HG03039 (cell line): Measurements from ENCODE around the gene NDUFA7.
"Not testable (repeated sequence)": the region's sequence is repeated elsewhere in the genome, so short reads cannot be mapped to it uniquely, and the experiment has no call there.

Source experiments
- ATAC-seq: cut with Tn5 transposase; IDR thresholded peaks from one replicate; pipeline ENCODE4 v1.9.1; 2021; ENCODE audit warnings: mild to moderate bottlenecking, moderate library complexity; ENCODE audit not compliant: unreplicated experiment

The NDUFA7 gene

GRCh38 chr19:8320564-8321066, 560 bp downstream of the NDUFA7 start:
- ATAC-seq: peak; percentile 11

DNA sequence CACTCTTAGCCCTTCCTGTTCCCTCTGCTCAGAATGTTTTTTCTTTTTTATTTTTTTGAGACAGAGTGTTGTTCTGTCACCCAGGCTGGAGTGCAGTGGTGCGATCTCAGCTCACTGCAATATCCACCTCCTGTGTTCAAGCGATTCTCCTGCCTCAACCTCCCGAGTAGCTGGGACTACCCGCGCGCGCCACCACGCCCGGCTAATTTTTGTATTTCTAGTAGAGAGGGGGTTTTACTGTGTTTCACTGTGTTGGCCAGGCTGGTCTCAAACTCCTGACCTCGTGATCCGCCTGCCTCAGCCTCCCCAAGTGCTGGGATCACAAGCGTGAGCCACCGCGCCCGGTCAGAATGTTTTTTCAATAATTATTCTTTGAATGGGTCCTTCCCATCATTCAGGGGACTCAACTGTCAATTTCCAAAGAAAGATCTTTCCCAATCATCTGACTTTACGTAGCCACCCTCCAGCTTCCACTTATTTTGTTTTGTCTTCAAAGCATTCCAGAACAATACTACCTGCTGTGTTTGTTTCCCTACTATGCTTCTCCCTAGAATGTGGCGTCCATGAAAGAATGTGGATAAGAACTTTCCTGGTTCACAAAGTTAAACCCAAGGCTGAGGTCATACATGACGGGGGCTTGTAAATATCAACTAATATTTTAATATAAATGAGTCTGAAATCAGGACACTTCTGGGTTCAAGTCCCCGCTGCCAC, 1.2 kb downstream of the NDUFA7 start:
- ATAC-seq: no peak

- ATAC-seq: not testable (repeated sequence)
Observed at GRCh38 chr19:8318835-8319234, 2.3 kb downstream of the NDUFA7 start.

GRCh38 chr19:8316351-8317125, 4.6 kb downstream of the NDUFA7 start:
- no peak for ATAC-seq

DNA sequence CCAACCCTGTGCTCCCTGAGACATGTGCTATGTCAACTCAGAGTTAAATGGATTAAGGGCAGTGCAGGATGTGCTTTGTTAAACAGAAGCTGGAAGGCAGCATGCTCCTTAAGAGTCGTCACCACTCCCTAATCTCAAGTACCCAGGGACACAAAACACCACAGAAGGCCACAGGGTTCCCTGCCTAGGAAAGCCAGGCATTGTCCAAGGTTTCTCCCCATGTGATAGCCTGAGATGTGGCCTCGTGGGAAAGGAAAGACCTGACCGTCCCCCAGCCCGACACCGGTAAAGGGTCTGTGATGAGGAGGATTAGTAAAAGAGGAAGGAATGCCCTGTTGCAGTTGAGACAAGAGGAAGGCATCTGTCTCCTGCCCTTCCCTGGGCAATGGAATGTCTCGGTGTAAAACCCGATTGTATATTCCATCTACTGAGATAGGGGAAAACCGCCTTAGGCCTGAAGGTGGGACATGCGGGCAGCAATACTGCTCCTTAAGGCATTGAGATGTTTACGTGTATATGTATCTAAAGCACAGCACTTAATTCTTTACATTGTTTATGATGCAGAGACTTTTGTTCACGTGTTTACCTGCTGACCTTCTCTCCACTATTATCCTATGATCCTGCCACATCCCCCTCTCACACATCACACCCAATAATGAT, 6.1 kb downstream of the NDUFA7 start:
- not testable (repeated sequence) for ATAC-seq

DNA sequence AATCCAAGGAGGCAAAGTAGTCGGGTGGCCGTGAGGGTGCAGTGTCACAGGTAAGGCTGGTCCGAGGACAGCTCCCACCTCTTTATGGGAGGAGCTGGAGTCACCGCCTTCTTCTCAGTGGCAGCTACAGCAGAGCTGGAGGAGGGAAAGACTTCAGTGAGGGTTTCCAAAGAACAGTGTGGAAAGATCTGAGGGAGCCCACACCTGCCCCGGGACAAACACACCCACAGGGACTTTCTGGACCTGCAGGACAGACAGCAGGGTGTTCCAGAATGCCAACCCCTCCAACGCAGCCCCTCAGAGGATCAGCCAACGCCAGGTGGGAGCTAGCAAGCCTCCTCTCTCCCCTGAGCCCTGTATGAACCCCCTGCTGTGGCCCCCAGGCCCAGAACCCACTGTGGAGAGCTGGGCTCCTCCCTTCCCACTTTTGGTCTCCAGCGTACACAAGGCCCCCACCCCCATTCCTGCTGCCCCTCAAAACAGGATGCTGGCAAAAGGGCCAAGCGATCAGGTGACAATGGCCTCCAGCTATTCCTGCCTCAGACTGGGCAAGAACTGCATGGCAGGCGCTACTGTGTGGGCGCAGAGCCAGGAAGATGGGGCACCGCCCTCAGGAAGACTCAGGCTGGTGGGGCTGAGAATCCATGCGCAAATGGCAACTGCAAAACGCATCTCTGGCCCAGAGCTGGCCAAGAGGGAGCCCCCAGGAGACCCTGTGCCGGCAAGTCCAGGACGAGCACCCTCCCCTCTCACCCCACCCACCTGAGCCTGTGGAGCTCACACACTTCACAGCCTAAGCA, 9.5 kb downstream of the NDUFA7 start:
- ATAC-seq: no peak

DNA sequence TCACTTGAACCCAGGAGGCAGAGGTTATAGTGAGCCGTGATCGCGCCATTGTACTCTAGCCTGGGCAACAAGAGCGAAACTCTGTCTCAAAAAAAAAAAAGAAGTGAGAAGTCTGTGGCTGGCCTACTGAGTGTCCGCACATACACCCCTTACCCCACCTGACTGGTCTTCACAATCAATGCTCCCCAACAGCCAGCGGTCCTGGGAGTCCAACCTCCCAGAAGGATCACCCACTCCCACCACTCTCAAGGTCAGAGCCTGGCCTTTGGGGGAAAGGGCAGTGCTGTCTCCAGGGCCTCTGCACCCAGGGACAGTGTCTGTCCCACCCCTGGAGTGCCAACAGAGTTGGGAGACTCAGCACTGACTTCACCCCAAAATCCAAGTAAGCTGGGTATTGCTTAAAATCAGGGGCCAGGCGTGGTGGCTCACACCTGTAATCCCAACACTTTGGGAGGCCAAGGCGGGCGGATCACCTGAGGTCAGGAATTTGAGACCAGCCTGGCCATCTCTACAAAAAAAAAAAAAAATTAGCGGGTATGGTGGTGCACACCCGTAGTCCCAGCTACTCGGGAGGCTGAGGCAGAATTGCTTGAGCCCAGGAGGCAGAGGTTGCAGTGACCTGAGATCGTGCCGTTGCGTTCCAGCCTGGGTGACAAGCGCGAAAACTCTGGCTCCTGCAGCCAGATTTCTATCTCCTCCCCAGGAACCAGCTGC, 10.7 kb downstream of the NDUFA7 start:
- no peak for ATAC-seq

DNA sequence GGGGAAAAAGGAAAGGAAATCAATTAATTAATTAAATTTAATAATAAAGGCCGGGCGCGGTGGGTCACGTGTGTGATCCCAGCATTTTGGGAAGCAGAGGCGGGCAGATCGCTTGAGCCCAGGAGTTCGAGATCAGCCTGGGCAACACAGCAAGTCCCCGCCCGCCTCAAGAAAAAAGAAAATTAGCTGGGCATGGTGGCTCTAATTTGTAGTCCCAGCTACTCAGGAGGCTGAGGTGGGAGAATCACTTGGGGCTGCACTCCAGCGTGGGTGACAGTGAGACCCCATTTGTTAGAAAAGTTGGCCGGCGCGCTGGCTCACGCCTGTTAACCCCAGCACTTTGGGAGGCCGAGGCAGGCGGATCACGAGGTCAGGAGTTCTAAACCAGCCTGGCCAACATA, 12.3 kb downstream of the NDUFA7 start:
- ATAC-seq: no peak

DNA sequence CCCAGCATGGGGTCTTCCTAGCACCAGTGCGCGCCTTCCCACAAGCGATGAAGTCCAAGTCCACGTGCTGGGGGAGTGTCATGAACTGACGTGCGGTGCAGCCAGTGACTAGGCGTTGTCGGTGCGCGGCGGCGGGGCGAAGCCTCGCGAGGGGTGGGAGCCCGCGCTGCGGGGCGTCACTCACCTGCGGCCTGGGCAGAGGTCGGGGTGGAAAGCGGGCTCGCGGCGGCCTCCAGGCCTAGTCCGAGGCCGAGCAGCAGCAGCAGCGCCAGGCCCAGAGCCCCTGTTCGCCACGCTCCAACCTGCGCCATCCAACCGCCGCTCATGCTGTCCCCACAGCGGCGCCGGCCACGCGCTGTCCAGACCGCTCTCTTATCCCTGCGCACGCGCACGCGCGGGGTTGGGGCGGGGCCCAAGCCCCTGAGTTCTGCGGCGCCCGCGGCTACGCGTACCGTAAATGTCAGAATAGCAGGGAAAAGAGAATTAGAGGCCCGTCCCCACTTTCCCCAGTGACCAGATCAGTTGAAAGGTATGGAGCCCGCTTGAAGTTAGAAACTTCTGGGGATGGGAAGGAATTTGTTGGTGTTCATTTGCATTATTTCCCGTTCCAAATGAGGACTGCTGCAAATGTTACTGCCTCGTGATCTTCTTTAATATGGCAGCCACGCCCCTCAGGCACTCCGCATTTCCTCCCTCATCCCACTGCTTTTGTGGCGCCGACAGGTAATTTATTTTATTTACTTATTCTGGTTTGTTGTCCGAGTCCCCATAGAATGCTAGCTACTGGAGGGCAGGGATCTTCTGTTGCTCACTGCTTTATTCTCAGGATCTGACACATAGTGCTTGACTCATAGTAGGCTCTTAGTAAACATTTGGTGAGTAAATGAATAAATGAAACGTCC, 13.0 kb downstream of the NDUFA7 start, which contains the start of gene CD320:
Gene CD320 (minus strand): TSS at position 394 of the 902 bp plus-strand sequence. CDS start 68 bp downstream, at position 326.
- peak; percentile 66 for ATAC-seq

GRCh38 chr19:8307400-8307964, 13.7 kb downstream of the NDUFA7 start:
- ATAC-seq: no peak

GRCh38 chr19:8306235-8307054, 14.7 kb downstream of the NDUFA7 start:
- no peak for ATAC-seq

DNA sequence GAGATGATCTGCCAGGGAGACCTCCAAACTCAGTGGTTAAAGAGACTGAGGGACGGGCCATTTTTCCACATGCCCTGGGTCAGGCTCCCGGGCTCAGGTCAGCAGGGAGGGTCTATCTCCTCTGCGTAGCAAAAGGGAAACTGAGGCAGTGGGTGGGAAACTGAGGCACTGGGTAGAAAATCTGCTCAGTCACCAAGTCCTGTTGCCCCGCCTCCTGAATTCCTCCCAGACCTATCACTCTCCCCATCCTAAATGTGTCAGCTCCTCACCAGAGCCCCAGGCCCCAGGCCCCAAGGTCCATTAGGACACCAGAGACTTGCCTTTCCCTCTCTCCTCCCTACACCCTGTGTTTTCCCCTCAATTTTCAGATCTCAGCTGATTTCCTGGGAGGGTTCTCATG, 15.4 kb downstream of the NDUFA7 start:
- no peak for ATAC-seq

GRCh38 chr19:8304841-8305621, 16.1 kb downstream of the NDUFA7 start:
- ATAC-seq: no peak

GRCh38 chr19:8302734-8303133, 18.4 kb downstream of the NDUFA7 start:
- no peak for ATAC-seq

- no peak for ATAC-seq
Observed at GRCh38 chr19:8302357-8302691, 18.9 kb downstream of the NDUFA7 start.

DNA sequence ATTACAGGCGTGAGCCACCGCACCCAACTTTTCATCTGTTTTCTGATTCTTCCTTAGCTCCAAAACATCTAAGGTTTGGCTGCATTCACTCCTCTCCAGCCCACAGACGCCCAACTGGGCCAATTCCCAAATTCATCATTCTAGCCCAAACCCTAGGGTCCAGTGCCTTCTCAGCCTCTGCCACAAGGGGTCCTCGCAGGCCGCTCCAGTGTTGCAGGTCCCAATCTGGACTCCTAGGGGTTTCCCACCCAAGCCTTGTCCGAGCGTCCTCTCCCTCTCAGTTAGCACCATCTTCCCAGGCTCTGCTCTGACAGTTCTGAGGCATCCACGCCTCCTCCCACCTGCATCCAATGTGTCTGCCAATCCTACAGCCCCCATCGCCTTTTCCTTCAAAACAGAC, 29.8 kb downstream of the NDUFA7 start:
- not testable (repeated sequence) for ATAC-seq

GRCh38 chr19:8276508-8276907, 44.7 kb downstream of the NDUFA7 start:
- ATAC-seq: not testable (repeated sequence)
